Neutrophil (primary cell): Measurements from ENCODE around the gene TMEM106B.

Source experiments
- H3K27ac ChIP-seq: fragments of 200-600 bp; sonication (generic); 2 replicates; pipeline ENCODE4 v1.5.1; 2016; ENCODE audit warnings: mild to moderate bottlenecking, moderate library complexity
- H3K27me3 ChIP-seq: fragments of 200-600 bp; sonication (generic); 2 replicates; pipeline ENCODE4 v1.6.0; 2016; ENCODE audit warnings: mild to moderate bottlenecking
- H3K36me3 ChIP-seq: fragments of 200-600 bp; sonication (generic); 2 replicates; pipeline ENCODE4 v1.5.1; 2017
- H3K4me1 ChIP-seq, 2 experiments: fragments of 200-600 bp in 1 of 2; sonication (generic) in 1 of 2; 1 replicate in 1 of 2; 2 replicates in 1 of 2; pipeline versions ENCODE4 v1.5.1 to v1.6.1; 2013 to 2016; ENCODE audit warnings: low read depth in 1 of 2, low read length in 1 of 2, mild to moderate bottlenecking in 1 of 2, moderate library complexity in 1 of 2; ENCODE audit not compliant: control insufficient read depth in 1 of 2, insufficient read depth in 1 of 2
- H3K4me3 ChIP-seq, 2 experiments: fragments of 200-600 bp in 1 of 2; sonication (generic) in 1 of 2; 1 replicate in 1 of 2; 2 replicates in 1 of 2; pipeline ENCODE4 v1.5.1; 2013 to 2016; ENCODE audit warnings: low read depth in 1 of 2, low read length in 1 of 2, mild to moderate bottlenecking in 1 of 2, moderate library complexity in 1 of 2
- H3K9me3 ChIP-seq: fragments of 200-600 bp; sonication (generic); 2 replicates; pipeline ENCODE4 v1.5.1; 2016
- CTCF ChIP-seq: fragments of 200-600 bp; sonication (generic); IDR thresholded peaks from 2 replicates; pipeline ENCODE4 v1.5.1; 2016; ENCODE audit warnings: antibody characterized with exemption

The TMEM106B gene

GRCh38 chr7:12210179-12211053 lies 678 bp upstream of the TMEM106B start:
- Histone ChIP-seq H3K36me3 (no peaks in the 10 kb centered on the region), H3K4me1 (peaks cover 9 to 16% of the 10 kb centered on the region in 2 experiments), H3K27me3 (peaks cover 51% of the 10 kb centered on the region), H3K4me3 (peak overlapping the region; percentile 84 to 95), H3K9me3 (no peaks in the 10 kb centered on the region), H3K27ac (peak overlapping the region; percentile 92)
- no peak for TF ChIP-seq CTCF

GRCh38 chr7:12211711-12212485 lies 804 bp downstream of the TMEM106B start:
- peaks cover 9 to 16% of the 10 kb centered on the region in 2 experiments for H3K4me1 ChIP-seq
- peaks cover 36% of the 10 kb centered on the region for H3K27me3 ChIP-seq
- H3K36me3 ChIP-seq = no peaks in the 10 kb centered on the region
- no peaks in the 10 kb centered on the region for H3K9me3 ChIP-seq
- H3K27ac ChIP-seq = peak overlapping the region; percentile 92
- peak overlapping the region; percentile 84 to 95 for H3K4me3 ChIP-seq
- no peak for TF ChIP-seq CTCF

DNA sequence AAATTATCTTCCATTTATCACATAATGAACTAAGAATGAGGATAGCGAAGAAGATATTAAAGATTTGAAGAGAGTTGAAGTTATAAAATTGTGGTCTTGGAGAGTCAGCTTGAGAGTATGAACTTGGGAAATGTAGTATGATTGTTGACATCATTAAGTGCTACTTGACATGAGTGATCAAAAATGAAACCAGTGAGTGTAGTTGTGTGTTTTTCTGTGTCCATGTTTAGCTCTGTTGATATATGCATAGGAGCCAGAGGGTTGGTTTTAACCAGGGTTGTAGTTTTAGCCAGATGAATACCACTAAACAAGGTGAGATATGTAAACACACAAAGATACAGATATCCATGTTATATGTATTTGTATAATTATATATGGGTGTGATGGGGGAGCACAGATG lies 6.2 kb downstream of the TMEM106B start:
- TF ChIP-seq CTCF = no peak
- no peak overlapping the region for H3K27ac ChIP-seq
- no peaks in the 10 kb centered on the region for H3K27me3 ChIP-seq
- no peaks in the 10 kb centered on the region for H3K36me3 ChIP-seq
- H3K4me3 ChIP-seq = no peak overlapping the region
- H3K9me3 ChIP-seq = no peaks in the 10 kb centered on the region
- peaks cover under 1 to 4% of the 10 kb centered on the region in 2 experiments for H3K4me1 ChIP-seq

DNA sequence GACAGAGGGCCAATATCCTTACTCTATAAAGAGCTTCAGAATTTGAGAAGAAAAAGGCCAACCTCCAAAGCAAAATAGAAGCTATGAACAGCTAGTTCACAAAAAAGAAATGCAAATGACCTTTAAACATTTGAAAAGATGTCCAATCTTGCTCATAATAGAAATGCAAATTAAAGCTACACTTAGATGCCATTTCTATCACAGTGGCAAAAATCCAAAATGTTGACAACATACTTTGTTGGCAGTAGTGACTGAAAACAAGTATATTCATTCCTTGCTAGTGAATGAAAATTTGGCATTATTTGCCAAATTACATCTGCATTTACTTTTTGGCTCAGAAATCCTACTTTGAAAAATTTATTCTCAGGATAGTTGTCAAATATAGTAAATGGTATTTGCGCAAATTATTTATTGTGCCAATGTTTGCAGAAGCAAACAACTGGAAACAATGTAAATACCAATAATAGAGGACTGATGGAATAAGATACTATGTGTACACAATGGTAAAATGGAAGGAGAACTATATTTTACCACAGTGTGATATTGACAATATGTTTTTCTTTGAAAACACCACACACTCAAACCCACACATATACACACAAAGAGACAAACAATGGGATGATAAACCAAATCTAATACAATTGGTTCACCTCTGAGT lies 9.4 kb downstream of the TMEM106B start:
- TF ChIP-seq CTCF = no peak
- Histone ChIP-seq H3K27ac (no peak overlapping the region), H3K4me1 (peaks cover 11 to 16% of the 10 kb centered on the region in 2 experiments), H3K27me3 (no peaks in the 10 kb centered on the region), H3K36me3 (no peaks in the 10 kb centered on the region), H3K9me3 (no peaks in the 10 kb centered on the region), H3K4me3 (no peak overlapping the region)

- Histone ChIP-seq H3K4me3 (no peak overlapping the region), H3K27me3 (no peaks in the 10 kb centered on the region), H3K27ac (no peak overlapping the region), H3K36me3 (no peaks in the 10 kb centered on the region), H3K9me3 (no peaks in the 10 kb centered on the region), H3K4me1 (peaks cover 11 to 16% of the 10 kb centered on the region in 2 experiments)
- no peak for TF ChIP-seq CTCF
These were observed 10.3 kb downstream of the TMEM106B start for GRCh38 chr7:12221414-12221813.
